Ishikawa (cell line): ENCODE results near the gene NT5M.

Source experiments
- TAF1 ChIP-seq: IDR thresholded peaks from 2 replicates; pipeline ENCODE4 v1.6.1; 2012; ENCODE audit warnings: low read depth, mild to moderate bottlenecking
- TEAD4 ChIP-seq: IDR thresholded peaks from 2 replicates; pipeline ENCODE4 v1.6.1; 2012
- TF ChIP-seq, protein P1 (sequence below): IDR thresholded peaks from 2 replicates; pipeline ENCODE4 v1.6.1; 2012; ENCODE audit warnings: low read depth, mild to moderate bottlenecking

DNA sequence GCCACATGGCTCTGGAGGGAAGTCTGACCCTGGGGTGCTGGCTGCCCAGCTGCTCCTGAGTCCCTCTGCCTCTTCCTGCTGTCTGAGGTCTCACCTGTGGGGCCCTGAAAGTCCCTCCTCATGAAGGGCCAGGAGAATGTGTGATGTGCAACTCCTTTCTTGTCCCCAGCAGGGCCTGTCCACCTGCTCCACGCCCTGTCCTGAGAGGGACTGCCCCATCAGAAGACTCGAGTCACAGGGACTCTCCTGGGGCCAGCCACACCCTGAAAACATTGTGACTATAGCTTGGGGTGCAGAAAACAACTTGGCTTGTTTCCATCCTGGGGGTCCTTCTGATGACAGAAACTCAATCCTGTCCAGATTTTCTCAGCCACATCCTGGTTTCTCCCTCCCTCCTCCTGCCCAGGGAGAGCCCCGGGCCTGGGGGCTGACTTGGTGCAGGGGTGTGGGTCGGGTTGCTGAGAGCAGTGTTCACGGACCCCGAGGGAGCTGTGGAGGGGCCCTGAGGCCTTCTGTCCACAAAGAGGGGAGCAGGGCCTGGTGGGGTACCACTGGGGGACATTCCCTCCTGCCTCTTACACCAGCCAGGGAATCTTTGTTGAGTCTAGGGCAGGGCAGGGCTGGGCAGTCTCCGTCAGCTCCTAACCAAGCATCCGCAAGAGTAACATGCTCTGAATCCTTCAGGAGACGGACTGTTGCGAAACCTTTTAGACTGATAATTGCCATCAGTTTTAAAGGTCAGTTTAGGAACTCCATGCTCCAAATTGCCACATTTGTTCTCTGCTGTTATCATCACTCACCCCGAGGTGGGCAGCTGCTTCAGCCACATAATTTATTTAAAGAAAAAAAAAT is 45.9 kb downstream of the NT5M start:
- TF ChIP-seq TEAD4 (no peak), TAF1 (no peak)
- TF ChIP-seq, protein P1, sequence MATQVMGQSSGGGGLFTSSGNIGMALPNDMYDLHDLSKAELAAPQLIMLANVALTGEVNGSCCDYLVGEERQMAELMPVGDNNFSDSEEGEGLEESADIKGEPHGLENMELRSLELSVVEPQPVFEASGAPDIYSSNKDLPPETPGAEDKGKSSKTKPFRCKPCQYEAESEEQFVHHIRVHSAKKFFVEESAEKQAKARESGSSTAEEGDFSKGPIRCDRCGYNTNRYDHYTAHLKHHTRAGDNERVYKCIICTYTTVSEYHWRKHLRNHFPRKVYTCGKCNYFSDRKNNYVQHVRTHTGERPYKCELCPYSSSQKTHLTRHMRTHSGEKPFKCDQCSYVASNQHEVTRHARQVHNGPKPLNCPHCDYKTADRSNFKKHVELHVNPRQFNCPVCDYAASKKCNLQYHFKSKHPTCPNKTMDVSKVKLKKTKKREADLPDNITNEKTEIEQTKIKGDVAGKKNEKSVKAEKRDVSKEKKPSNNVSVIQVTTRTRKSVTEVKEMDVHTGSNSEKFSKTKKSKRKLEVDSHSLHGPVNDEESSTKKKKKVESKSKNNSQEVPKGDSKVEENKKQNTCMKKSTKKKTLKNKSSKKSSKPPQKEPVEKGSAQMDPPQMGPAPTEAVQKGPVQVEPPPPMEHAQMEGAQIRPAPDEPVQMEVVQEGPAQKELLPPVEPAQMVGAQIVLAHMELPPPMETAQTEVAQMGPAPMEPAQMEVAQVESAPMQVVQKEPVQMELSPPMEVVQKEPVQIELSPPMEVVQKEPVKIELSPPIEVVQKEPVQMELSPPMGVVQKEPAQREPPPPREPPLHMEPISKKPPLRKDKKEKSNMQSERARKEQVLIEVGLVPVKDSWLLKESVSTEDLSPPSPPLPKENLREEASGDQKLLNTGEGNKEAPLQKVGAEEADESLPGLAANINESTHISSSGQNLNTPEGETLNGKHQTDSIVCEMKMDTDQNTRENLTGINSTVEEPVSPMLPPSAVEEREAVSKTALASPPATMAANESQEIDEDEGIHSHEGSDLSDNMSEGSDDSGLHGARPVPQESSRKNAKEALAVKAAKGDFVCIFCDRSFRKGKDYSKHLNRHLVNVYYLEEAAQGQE: no peak
